HT1080 (cell line): ENCODE results near the gene RNF32. TPM values are rescaled to one million over a fixed set of nuclear protein-coding genes. Genes with fewer than 3 reads are reported as not detected.

Experiments
- DNase-seq: peaks from one replicate; pipeline ENCODE4 v3.0.0-alpha.2; 2015; ENCODE audit warnings: low read depth
- polyA plus RNA-seq, 2 experiments: library from polyadenylated mRNA; depleted of rRNA; stranded (reverse); fragments of >200 nt; gene quantifications; 2 replicates each; pipeline ENCODE4 v1.2.3, GENCODE V29; 2015
- total RNA-seq: library from RNA; depleted of rRNA; stranded (reverse); fragments of >200 nt; shearing (Covaris generic); gene quantifications from 2 replicates; pipeline ENCODE4 v1.2.3, GENCODE V29; 2014; rRNA removed

Gene RNF32
- total RNA-seq, result 1.2 and 1.7 TPM in 2 replicates
- polyA plus RNA-seq (2015; cell fraction: cytosol; rRNA removed), result 1.6 and 3.2 TPM in 2 replicates
- polyA plus RNA-seq (2015; cell fraction: nucleus; rRNA removed), result 1.7 and 2.8 TPM in 2 replicates

DNA sequence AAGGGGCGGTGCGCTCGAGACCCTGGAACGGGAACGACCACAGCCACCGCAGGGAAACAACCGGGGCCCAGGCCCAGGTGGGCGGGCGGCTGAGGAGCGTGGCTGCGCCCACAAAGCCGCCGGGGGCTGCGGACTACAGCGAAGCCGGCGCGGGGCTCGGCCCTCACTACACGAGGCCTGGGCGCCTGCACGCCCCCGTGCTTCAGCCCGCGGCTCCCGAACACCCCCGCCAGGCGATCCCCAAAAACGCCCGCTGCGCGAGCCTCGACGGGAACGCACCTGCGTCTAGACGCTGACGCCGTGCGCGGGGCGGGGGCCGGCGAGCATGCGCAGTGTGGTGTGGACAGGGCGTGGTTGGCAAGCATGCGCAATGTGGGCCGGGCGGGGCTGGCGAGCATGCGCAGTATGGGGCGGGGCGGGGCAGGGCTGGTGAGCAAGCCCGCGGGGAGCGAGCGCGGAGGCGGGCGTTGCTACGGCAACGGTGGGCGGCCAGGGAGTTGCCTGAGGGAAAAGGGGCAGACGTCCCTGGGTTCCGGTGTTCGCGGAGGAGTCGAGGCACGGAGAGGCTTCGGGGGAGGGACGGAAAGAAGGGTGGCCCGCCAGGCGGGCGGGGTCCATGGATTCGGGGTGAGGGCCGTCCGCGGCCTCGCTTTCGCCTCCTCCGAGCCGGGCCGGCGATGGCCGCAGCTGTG, at the start of gene RNF32:
Gene RNF32, plus strand, starts transcription at position 518 of the 692 bp plus-strand sequence. CDS start 3,104 bp downstream, outside the sequence.
- peak; percentile 83 for DNase-seq

DNA sequence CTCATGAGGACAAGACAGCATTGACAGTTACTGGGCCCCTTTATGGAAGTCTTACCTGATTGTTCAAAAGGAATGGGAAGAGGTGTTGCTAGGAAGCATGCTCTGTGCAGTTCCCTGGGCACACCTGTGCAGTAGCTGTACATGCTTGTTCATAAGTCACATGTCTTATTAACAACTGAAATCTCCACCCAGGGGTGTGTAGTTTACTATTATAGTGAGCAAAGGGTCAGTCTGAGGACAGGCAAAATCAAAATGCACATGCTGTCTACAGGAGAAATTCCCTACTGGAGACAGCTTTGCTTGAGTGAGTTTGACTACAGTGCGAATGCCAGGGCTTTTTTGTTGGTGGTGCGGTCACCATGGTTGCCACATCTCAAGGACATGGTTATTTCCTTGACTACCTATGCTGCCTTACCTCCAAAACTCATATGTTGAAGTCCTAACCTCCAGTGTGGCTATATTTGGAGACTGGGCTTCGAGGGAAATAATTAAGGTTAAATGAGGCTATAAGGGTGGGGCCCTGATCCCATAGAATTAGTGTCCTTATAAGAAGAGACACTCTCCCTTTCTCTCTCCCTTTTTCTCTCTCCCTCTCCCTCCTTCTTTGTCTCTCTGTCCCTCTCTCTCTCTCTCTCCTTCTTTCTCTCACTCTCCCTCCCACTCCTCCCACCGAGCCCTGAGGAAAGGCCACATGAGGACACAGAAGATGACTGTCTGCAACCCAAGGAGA, 48.3 kb upstream of the RNF32 start:
- no peak for DNase-seq

DNA sequence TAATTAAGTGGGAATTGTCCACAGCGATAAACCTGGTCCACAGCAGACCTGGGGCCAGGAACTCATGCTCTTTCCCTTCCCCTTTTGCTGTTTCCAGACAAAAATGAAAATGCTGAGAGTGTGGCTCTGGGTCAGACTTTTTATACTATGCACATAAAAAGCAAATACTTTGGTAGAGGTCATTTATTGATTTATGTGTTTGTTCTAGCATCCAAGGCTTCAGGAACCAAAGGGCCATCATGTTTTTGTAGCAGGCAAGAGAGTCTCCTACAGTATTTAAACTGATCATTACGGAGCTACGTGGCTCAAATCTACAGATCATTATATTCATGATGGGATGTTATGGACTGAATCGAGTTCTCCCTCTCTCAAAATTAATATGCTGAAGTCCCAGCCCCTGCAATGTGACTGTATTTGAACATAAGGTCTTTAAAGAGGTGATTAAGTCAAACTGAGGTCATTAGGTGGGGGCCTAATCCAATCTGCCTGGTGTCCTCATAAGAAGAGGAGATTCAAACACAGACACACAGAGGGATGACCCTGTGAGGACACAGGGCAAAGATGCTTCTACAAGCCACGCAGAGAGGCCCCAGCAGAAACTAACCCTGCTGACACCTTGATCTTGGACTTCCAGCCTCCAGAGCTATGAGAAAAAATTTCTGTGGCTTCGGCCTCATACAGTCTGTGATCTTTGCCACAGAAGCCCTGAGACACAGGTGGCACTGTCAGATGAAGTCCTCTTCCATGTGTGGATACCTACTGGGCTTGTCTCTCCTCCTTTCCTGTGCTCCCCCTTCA, 46.1 kb upstream of the RNF32 start:
- DNase-seq, result no peak

DNA sequence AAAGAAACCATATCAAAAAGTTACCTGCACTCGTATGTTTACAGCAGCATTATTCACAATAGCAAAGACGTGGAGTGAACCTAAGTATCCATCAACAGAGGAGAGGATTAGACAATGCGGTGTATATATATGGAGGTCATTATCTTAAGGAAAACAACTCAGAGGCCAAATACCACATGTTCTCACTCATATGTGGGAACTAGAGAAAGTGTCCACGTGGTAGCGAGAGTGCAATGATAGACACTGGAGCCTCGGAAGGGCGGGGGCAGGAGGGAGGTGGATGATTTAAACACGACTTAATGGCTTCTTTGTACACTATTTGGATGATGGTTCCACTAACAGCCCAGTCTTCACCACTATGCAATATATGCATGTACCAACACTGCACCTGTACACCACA, 40.1 kb upstream of the RNF32 start:
- DNase-seq, result no peak

DNA sequence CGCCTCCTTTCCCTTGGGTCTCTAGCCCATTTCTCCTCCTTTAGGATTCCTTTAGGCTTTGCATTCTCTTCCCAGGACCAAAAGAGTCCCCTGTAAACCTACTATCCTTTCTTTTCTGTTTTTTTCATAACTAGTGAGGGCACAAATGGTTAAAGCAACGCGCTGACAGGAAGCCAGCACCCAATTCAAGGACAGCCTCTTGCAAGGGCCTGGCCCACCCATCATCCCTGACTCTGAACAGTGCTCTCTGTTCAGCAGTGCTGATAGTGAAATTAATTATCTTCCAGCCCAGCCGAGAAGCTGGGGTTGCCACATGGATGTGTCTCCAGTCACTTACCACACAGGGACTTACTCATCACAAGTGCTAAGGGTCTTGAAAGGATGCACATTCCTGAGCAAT, 38.3 kb upstream of the RNF32 start:
- DNase-seq, result no peak

DNA sequence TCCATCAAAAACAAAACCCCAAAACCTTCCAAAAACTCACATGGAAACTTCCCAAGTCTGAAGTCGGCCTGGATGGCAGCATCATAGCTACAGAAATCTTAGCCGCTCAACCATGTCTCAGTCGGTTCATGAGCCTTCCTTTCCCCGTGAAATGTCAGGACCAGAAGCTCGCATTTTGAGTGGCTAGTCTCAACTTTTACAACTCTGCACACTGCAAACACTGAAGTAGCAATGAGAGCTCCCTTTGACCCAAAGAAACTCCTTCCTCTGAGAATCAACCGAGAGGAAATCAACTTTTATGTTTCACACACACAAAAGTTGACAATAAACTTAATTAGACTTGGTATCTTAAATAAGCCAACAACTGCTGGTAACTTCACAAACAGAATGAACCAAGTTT, 37.6 kb upstream of the RNF32 start:
- DNase-seq, result no peak

DNA sequence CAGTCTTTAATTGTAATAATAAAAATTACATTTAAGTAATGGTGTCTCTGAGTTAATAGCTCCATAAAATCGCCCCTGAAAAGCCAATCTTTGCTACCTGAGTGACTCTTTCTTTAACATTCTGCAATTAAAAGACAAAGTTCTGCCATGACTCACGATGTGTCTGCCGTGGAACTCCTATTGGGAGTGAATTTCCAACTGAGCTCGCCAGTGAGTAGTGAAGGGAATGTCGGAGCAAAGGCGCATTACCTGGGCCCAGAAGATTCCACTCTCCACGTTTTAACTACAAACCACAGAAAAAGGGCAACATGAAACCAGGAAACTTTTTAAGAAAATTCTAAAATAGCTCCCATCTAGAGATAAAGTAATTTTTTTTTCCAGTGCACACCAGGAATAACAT, 36.9 kb upstream of the RNF32 start:
- no peak for DNase-seq

DNA sequence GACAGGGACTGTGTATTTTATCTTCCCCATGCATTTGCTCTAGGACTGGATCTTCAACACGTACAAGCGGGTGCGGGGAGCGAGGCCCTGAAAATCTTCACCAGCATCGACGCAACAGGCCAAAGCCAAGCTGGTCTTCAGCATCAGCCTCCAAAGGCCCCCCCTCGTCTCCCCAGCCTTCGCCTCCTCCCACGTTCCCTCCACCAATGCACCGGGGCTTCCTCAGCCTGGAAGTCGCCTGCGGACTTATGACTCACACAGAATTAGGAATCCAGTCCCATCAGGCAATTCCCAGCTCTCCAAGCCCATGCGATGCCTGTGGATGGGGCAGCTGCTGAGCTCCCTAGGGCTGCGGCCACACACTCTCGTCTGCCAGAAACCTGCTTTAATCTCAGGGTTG, 36.3 kb upstream of the RNF32 start:
- peak; percentile 34 for DNase-seq

DNA sequence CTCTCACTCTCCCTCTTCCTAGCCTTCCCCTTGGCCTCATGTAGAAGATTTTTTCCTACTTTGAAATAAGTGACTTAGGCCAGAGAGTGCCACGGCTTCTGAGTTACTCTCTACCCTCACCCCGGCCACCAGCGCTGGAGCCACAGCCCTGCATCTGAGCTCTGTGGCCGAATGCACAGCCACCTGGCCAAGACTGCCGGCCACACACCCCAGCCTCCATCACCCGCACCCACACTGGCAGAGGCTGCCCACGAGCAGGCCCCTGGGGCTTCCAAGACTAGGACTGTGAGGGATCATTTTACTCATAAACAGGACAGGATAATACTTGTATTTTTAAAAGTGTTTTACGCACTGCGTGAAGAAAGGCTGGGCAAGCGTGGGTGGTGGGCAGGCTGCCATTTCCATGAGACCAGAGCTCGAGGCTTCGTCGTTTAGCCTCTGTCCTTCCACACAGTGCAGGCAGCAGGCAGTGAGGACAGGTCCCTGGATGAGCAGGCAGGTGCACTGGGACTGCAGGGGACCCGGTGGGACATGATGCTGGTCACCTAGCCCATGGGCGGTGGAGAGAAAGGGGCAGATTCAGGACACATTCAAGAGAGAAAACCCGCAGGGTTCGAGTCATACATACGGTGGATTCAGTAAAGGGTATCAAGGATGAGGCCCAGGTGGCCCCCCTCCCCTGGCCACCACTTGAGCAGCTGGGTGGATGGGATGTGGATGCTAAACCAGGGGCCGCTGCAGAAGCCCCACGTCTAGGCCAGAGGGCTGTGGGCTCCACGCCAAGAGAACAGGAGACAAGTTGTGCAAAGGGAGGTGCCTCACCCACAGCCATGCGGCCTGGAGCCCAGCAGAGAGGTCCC, 35.5 kb upstream of the RNF32 start:
- DNase-seq, result no peak

DNA sequence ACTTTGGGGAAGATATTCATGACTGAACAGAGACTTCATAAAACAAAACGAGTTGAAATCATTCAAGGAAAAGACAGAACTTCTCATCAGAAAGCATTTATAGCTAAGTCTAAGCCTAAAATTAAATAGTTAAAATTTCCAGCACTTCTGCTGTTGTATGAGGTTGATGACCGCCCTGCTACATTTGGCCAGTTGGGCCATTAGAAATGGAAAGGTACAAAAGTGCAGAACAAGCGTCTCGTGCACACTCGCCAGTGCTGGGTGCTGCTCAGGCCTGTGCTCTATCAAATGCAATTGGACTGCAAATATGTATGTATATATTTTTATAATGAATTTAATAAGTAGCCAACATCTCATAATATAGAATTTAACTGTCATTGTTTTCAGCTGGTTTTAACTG, 34.4 kb upstream of the RNF32 start:
- no peak for DNase-seq

DNA sequence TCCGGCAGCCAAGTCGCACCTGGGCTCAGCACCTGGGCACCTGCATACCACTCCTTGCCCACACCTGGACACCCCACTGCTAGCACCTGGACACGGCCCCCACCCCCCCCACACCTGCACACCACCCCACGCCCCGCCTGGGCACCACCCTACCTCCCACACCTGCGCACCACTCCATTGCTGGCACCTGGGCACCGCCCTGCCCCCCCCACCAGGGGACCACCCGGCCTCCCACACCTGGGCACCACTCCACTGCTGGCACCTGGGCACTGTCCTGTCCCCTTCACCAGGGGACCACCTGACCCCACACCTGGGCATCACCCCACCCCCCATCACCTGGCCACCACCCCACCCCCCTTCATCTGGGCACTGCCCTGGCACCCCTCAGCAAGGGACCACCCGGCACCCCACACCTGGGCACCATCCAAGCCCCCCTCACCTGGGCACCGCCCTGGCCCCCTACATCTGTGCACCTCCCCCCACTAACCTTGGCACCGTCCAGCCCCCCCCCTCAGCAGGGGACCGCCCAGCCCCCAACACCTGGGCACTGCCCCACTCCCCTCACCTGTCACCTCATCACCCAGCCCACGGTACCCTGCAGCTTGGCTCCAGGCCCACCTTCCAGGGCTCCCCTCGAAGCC, 33.8 kb upstream of the RNF32 start:
- no peak for DNase-seq

DNA sequence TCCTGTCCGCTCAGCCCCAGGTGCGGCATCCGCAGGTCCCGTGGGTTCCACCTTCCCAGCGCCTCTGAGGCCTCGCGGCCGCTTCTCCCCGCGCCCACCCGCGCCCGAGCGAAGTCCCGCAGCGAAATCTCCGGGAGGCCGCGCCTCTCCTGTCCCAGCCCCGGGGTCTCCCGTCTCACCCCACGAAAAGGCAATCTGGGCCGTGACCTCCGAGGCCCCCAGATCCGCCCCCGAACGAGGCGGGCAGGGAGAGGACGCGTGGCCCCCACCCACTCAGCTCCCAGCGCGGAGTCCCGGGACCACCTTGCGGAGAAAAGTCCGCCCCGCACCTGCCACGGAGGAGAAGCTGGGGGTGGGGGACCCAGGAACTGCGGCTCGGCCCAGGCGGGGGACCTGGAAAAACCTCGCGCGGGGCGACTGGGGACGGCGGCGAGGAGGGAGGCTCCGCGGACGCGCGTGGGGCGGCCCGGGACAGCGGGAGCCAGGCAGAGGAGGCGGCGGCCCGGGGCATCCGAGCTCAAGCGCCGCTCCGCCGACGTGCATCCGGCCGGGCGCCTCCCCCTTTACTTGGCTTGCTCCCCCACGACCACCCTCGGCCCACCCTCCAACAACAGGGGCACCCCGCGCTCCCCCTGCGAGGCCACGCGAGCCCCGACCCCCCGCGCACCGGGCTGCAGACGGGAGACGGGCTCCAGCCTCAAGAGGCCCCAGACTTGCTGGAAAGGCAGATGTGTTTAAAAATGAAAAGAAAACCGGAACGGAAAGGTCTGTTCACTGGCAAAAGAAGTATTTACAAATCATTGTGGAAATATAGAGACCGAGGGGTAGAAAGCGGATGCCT, 33.0 kb upstream of the RNF32 start:
- no peak for DNase-seq

DNA sequence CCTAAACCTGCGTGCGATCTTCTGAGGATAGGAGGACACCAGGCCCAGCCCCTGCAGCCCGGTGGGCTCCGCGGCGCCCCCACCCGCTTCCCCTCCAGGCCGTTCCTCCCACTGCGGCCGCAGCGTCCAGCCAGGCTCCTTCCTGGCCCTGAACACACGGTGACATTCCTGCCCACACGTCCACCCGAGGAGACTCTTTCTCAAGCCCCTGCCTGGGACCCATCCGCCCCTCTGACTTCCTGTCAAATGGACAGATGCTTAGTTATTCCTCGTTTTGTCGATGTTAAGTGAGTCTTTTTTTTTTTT, 32.4 kb upstream of the RNF32 start:
- no peak for DNase-seq

DNA sequence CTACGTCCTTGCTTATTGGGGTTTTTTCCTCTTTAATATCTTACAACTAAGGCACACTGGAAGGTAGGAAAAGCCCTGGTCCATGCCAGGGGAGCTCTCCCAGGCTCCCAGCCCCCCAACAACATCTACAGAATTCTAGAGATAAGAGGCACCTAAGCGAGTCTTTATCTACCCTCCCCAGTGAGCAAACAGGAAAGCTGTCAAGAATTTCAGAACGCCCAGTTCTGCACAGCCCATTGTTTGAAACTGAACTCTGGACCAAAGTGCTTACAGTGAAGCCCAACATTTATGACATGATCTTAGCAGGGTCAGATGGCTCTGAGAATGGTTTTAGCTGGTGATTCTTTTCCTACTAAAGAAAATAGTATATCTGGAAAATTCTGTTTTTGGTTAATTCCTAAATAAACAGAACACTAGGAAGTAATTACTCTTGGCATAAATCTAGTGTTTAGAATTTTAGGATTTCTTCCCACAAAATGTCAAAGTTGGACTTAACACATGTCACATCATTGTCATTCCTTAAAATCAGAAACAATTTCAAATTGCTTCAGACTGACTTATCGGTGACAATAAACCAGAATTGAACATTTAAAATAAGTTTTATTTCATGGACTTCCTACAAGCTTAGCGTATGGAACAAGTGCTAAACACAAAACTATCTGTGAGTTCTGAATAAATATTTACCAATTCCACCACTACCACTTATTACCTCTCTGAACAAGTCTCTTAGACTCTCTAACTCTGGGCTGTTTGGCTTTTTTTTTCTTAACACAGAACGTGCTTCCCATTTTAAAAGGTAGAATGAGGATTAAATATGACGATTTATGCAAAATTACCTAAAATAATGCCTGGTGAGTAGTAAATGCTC, 31.3 kb upstream of the RNF32 start:
- DNase-seq, result no peak

DNA sequence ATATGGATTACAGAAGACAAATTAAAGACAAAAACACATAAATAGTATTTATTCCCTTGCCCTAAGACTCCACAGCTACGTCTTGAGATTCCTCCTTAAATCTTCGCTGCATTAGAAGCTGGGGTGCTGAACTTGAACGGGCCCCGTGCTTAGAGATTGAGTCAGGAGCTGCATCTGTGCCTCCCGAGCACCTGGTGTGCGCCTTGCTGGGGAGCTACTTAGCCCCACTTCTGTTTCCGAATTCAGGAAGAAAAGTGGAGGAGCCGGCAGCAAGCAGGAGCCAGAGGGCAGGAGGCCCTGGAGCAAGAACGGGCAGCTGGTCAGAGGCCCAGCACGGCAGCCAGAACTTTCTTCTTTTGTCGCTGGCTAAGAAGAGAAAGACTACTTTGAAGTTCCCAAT, 30.4 kb upstream of the RNF32 start:
- DNase-seq, result no peak

DNA sequence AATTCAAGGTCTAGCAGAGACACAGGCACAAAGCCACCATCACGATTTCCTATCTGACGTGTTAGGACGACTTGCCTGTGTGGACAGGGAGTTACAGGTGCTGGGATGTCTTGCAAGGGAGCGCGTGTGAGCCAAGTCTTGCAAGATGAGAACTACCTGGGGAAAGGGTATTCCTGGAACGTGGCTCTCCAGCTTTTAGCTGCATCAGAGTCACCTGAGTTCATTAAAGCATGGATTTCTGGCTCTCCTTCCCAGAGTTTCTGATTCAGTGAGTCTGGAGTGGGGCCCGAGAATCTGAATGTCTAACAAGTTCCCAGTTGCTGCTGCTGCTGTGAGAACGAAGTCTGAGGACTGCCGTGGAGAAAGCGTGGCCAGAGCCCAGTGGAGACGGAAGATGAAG, 30.0 kb upstream of the RNF32 start:
- no peak for DNase-seq

DNA sequence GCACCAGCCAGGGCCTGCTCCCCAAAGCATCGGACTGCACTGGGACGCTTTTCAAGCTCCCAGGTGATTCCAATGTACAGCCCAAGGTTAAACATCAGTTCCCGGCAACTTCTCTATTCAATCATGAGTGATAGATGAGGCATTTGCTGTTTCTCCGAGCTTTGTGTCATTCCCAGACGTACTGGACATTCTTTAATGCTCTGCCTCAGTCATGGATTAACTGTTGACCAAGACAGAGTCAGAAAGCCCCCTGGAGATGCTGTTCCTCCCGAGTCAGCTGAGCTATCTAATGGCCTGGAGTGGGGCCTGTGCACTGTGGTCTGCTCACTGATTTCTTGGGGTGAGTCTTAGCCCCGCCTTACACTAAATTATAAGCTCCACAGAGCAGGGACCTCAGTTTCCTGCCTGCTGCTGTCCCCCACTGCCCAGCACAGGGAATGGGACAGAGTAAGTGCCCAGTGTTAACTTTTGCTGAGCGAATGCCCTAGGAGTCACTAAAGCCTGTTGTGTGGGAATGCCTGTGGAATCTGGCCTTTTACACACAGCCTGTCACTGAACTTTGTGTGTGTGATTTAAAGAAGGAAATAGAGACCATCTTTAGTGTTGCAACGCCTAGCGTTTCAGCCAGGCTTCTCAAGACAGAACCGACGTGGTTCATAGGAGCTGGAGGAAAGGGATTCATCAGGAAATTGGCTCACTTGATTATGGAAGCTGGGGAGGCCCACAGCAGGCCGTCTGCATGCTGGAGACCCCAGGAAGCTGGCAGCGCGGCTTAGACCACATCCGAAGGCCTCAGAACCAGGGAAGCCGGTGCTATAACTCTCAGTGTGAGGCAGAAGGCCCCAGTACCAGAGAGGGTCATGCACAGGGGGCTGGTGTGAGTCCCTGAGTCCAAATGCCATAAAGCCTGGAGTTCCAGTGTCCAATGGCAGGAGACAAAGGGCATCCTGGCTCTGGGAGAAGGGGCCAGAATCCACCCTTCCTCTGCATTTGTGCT, 29.3 kb upstream of the RNF32 start:
- DNase-seq, result no peak

DNA sequence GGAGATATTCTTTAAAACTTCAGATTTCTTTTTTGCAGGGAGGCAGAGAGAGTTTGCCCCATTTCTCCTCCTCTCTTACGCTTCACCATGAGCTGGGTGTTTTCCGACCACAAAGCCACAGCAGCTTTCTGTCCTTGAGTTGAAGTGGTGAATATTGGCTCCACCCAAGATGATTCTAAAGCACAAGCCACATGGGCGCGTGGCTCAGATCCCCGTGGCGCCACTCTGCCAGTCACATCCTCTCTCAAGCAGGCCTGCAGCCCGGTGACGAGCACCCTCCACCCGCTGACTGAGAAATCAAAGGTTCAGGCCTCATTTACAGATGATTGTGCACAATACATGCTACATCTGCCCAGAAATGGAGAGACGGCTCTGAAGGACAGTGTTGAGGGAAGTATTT, 27.6 kb upstream of the RNF32 start:
- peak; percentile 34 for DNase-seq
